MM.1S (cell line): ENCODE results near the gene GSTCD.

Experiments used
- DNase-seq: peaks from one replicate; pipeline ENCODE4 v3.0.0-alpha.2; 2015
- H2AFZ ChIP-seq: fragments of 300-600 bp; sonication (generic); 2 replicates; pipeline ENCODE4 v1.6.0; 2016; ENCODE audit warnings: antibody characterized with exemption, low read length
- H3F3A ChIP-seq: fragments of 300-600 bp; sonication (generic); 2 replicates; pipeline ENCODE4 v1.6.1; 2016; ENCODE audit warnings: mild to moderate bottlenecking, antibody characterized with exemption, low read length, moderate library complexity, mixed read lengths; ENCODE audit not compliant: insufficient read depth
- H3K27ac ChIP-seq: fragments of 300-600 bp; sonication (generic); 2 replicates; pipeline ENCODE4 v1.5.1; 2016; ENCODE audit warnings: mild to moderate bottlenecking, low read length
- H3K27me3 ChIP-seq: fragments of 300-600 bp; sonication (generic); replicated peaks from 2 replicates; pipeline ENCODE4 v1.6.0; 2016; ENCODE audit warnings: low read length; ENCODE audit not compliant: insufficient read depth
- H3K36me3 ChIP-seq: fragments of 300-600 bp; sonication (generic); replicated peaks from 2 replicates; pipeline ENCODE4 v1.6.1; 2016; ENCODE audit warnings: mild to moderate bottlenecking, low read length, mixed read lengths; ENCODE audit not compliant: insufficient read depth
- H3K4me1 ChIP-seq: fragments of 300-600 bp; sonication (generic); 2 replicates; pipeline ENCODE4 v1.6.1; 2016; ENCODE audit warnings: low read length, mixed read lengths
- H3K4me2 ChIP-seq: fragments of 300-600 bp; sonication (generic); 2 replicates; pipeline ENCODE4 v1.6.0; 2016; ENCODE audit warnings: low read depth, low read length
- H3K4me3 ChIP-seq: fragments of 300-600 bp; sonication (generic); 2 replicates; pipeline ENCODE4 v1.5.1; 2016; ENCODE audit warnings: low read length, mixed read lengths
- H3K79me2 ChIP-seq: fragments of 300-600 bp; sonication (generic); 2 replicates; pipeline ENCODE4 v1.6.1; 2016; ENCODE audit warnings: mixed run types, low read length, mixed read lengths
- H3K9ac ChIP-seq: fragments of 300-600 bp; sonication (generic); 2 replicates; pipeline ENCODE4 v1.6.1; 2016; ENCODE audit warnings: low read length, mixed read lengths
- H3K9me2 ChIP-seq: fragments of 300-600 bp; sonication (generic); replicated peaks from 2 replicates; pipeline ENCODE4 v1.6.1; 2016; ENCODE audit warnings: mild to moderate bottlenecking, low read length, mixed read lengths; ENCODE audit not compliant: insufficient read depth
- H3K9me3 ChIP-seq: fragments of 300-600 bp; sonication (generic); replicated peaks from 2 replicates; pipeline ENCODE4 v1.6.1; 2016; ENCODE audit warnings: mild to moderate bottlenecking, low read length, mixed read lengths; ENCODE audit not compliant: insufficient read depth
- H4K20me1 ChIP-seq: fragments of 300-600 bp; sonication (generic); 2 replicates; pipeline ENCODE4 v1.6.1; 2016; ENCODE audit warnings: mild to moderate bottlenecking, low read length, moderate library complexity, mixed read lengths; ENCODE audit not compliant: insufficient read depth
- CTCF ChIP-seq: fragments of 300-600 bp; sonication (generic); IDR thresholded peaks from 2 replicates; pipeline ENCODE4 v1.5.1; 2016; ENCODE audit warnings: antibody characterized with exemption, low read length, mixed read lengths
- EZH2 ChIP-seq: fragments of 300-600 bp; sonication (generic); optimal IDR thresholded peaks from 2 replicates; pipeline ENCODE3; 2017; ENCODE audit warnings: low read depth, mild to moderate bottlenecking, antibody characterized with exemption, low read length, mixed read lengths
- EZH2phosphoT487 ChIP-seq: fragments of 300-600 bp; sonication (generic); IDR thresholded peaks from 2 replicates; pipeline ENCODE4 v1.6.1; 2018; ENCODE audit warnings: antibody characterized with exemption, low read length

GSTCD gene

GRCh38 chr4:105698607-105699006, 10.0 kb upstream of the GSTCD start:
- no peaks in the 10 kb centered on the region for H3K4me1 ChIP-seq
- no peaks in the 10 kb centered on the region for H4K20me1 ChIP-seq
- TF ChIP-seq CTCF, result no peak
- no peak for TF ChIP-seq EZH2
- TF ChIP-seq EZH2phosphoT487, result no peak
- H3K4me2 ChIP-seq, result no peak overlapping the region
- H3K4me3 ChIP-seq, result no peak overlapping the region
- no peaks in the 10 kb centered on the region for H3K9me2 ChIP-seq
- H3K9me3 ChIP-seq, result no peaks in the 10 kb centered on the region
- no peak overlapping the region for H3K27ac ChIP-seq
- H3K9ac ChIP-seq, result no peak overlapping the region
- DNase-seq, result no peak
- H3K36me3 ChIP-seq, result no peaks in the 10 kb centered on the region
- H3F3A ChIP-seq, result no peaks in the 10 kb centered on the region
- no peaks in the 10 kb centered on the region for H3K27me3 ChIP-seq
- H2AFZ ChIP-seq, result no peak overlapping the region
- H3K79me2 ChIP-seq, result peaks cover 28% of the 10 kb centered on the region

- H3K9ac ChIP-seq, result peak overlapping the region; percentile 90
These were observed 803 bp upstream of the GSTCD start for GRCh38 chr4:105707782-105708180.

GRCh38 chr4:105709081-105709450, 482 bp downstream of the GSTCD start:
- Histone ChIP-seq H3F3A (peaks cover 11% of the 10 kb centered on the region), H3K9me3 (no peaks in the 10 kb centered on the region), H3K36me3 (no peaks in the 10 kb centered on the region), H4K20me1 (no peaks in the 10 kb centered on the region), H3K4me3 (peak overlapping the region; percentile 85), H3K79me2 (peaks cover 85% of the 10 kb centered on the region), H3K9ac (peak overlapping the region; percentile 90), H2AFZ (peak overlapping the region; percentile 97), H3K4me2 (peak overlapping the region; percentile 75), H3K4me1 (peaks cover 13% of the 10 kb centered on the region; the same call in 1 of the 2 replicates), H3K9me2 (no peaks in the 10 kb centered on the region), H3K27me3 (no peaks in the 10 kb centered on the region), H3K27ac (peak overlapping the region; percentile 62; the same call in 1 of the 2 replicates)
- DNase-seq, result peak; percentile 13
- no peak for TF ChIP-seq CTCF
- no peak for TF ChIP-seq EZH2phosphoT487
- no peak for TF ChIP-seq EZH2

More at GRCh38 chr4:105707782-105708180, 803 bp upstream of the GSTCD start:
- no peaks in the 10 kb centered on the region for H3K27me3 ChIP-seq
- no peaks in the 10 kb centered on the region for H3K36me3 ChIP-seq
- peak overlapping the region; percentile 85 for H3K4me3 ChIP-seq
- no peaks in the 10 kb centered on the region for H4K20me1 ChIP-seq
- H3K4me1 ChIP-seq, result peaks cover 13% of the 10 kb centered on the region; the same call in 1 of the 2 replicates
- no peak for DNase-seq
- no peaks in the 10 kb centered on the region for H3F3A ChIP-seq
- H3K4me2 ChIP-seq, result peak overlapping the region; percentile 86
- no peak for TF ChIP-seq EZH2phosphoT487
- TF ChIP-seq EZH2, result no peak
- no peak for TF ChIP-seq CTCF
- no peaks in the 10 kb centered on the region for H3K9me2 ChIP-seq
- no peaks in the 10 kb centered on the region for H3K9me3 ChIP-seq
- peak overlapping the region; percentile 97 for H2AFZ ChIP-seq
- peaks cover 92% of the 10 kb centered on the region for H3K79me2 ChIP-seq
- H3K27ac ChIP-seq, result peak overlapping the region; percentile 62; the same call in 1 of the 2 replicates
